Epithelial cell of proximal tubule (primary cell): ENCODE results near the gene REPS1. TPM values are rescaled to one million over a fixed set of nuclear protein-coding genes. Genes with fewer than 3 reads are reported as not detected.

Experiments used
- DNase-seq: peaks from one replicate; pipeline ENCODE4 v3.0.0-alpha.2; 2011; ENCODE audit warnings: low read depth
- H3K4me3 ChIP-seq: 2 replicates; pipeline ENCODE4 v1.5.1; 2011; ENCODE audit warnings: low read depth, mild to moderate bottlenecking, low read length
- total RNA-seq: library from RNA; depleted of rRNA; stranded (reverse); fragments of >200 nt; gene quantifications from 2 replicates; pipeline ENCODE4 v1.2.3, GENCODE V29; 2015
- TF ChIP-seq, protein P1 (sequence below): conservative IDR thresholded peaks from 2 replicates; pipeline ENCODE4 v1.5.1; 2012; ENCODE audit warnings: low read depth, mild to moderate bottlenecking, low read length

REPS1 gene
- total RNA-seq, 1 donor from 2014 or later, result 26.8 TPM

GRCh38 chr6:138909975-138910374 lies 78.1 kb downstream of the REPS1 start:
- no peak for DNase-seq
- H3K4me3 ChIP-seq, result no peak overlapping the region
- TF ChIP-seq, protein P1, sequence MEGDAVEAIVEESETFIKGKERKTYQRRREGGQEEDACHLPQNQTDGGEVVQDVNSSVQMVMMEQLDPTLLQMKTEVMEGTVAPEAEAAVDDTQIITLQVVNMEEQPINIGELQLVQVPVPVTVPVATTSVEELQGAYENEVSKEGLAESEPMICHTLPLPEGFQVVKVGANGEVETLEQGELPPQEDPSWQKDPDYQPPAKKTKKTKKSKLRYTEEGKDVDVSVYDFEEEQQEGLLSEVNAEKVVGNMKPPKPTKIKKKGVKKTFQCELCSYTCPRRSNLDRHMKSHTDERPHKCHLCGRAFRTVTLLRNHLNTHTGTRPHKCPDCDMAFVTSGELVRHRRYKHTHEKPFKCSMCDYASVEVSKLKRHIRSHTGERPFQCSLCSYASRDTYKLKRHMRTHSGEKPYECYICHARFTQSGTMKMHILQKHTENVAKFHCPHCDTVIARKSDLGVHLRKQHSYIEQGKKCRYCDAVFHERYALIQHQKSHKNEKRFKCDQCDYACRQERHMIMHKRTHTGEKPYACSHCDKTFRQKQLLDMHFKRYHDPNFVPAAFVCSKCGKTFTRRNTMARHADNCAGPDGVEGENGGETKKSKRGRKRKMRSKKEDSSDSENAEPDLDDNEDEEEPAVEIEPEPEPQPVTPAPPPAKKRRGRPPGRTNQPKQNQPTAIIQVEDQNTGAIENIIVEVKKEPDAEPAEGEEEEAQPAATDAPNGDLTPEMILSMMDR, result no peak

GRCh38 chr6:138909511-138909910 lies 78.5 kb downstream of the REPS1 start:
- no peak overlapping the region for H3K4me3 ChIP-seq
- DNase-seq, result no peak
- TF ChIP-seq, protein P1, result no peak

- TF ChIP-seq, protein P1, result no peak
- no peak for DNase-seq
- H3K4me3 ChIP-seq, result no peak overlapping the region
Measured at GRCh38 chr6:138907167-138907566, 80.9 kb downstream of the REPS1 start.

DNA sequence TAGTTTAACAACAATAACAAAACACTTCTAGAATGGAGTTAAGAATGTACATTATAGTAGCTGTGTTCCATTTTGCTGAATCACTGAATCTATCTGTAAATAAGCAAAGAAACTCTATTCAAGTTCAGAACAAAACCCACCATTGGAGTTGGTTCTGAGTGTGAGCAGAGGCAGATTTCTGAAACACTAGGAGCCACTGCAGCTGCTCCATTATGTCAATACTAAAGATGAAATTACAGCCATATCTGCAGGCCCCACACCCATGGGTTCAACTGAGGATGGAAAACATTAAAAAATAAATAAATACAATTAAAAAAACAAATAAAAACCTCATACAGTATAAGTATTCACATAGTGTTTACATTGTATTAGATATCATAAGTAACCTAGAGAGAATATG lies 91.0 kb downstream of the REPS1 start:
- TF ChIP-seq, protein P1, result no peak
- no peak overlapping the region for H3K4me3 ChIP-seq
- DNase-seq, result no peak

GRCh38 chr6:138896104-138896756 lies 91.8 kb downstream of the REPS1 start:
- TF ChIP-seq, protein P1, result no peak
- H3K4me3 ChIP-seq, result no peak overlapping the region
- DNase-seq, result no peak

GRCh38 chr6:138891255-138891986 lies 96.6 kb downstream of the REPS1 start:
- no peak for DNase-seq
- TF ChIP-seq, protein P1, result no peak
- H3K4me3 ChIP-seq, result no peak overlapping the region
